IMR-90 (cell line): Measurements from ENCODE around the gene EMID1. TPM values are rescaled to one million over a fixed set of nuclear protein-coding genes. Genes with fewer than 3 reads are reported as not detected.

Source experiments
- ATAC-seq: fragments of 200-7000 bp; cut with Tn5 transposase; 2 replicates; pipeline ENCODE4 v1.9.1; 2020; ENCODE audit warnings: low read depth, mild to moderate bottlenecking, moderate library complexity
- BruUV-seq: library from RNA; stranded (reverse); fragments of 400-500 nt; replicated peaks from 2 replicates; lab custom pipeline; 2021; lab: Mats Ljungman, UMichigan
- CTCF ChIA-PET: fragments of 300-600 bp; formaldehyde crosslinking; extraction: SDS; loops from one replicate; lab custom pipeline; 2021; ENCODE audit warnings: antibody characterized with exemption; lab: Yijun Ruan, JAX
- POLR2A ChIA-PET: fragments of 300-600 bp; sonication (Branson Sonifier 250); formaldehyde crosslinking; loops from one replicate; lab custom pipeline; 2022; ENCODE audit warnings: antibody characterized with exemption; ENCODE audit not compliant: unreplicated experiment; lab: Charles Lee
- DNase-seq: peaks from one replicate; pipeline ENCODE4 v3.0.0; 2013
- H2AFZ ChIP-seq: replicated peaks from 2 replicates; pipeline ENCODE3; 2013; ENCODE audit warnings: low read length, mild to moderate bottlenecking; ENCODE audit not compliant: poor library complexity
- H2AK5ac ChIP-seq: 2 replicates; pipeline ENCODE4 v1.6.1; 2013; ENCODE audit warnings: low read depth, low read length, inconsistent platforms
- H2AK9ac ChIP-seq: replicated peaks from 2 replicates; pipeline ENCODE3; 2013; ENCODE audit warnings: mild to moderate bottlenecking, low read depth, low read length, moderate library complexity; ENCODE audit not compliant: poor library complexity
- H2BK120ac ChIP-seq: 2 replicates; pipeline ENCODE4 v1.6.1; 2013; ENCODE audit warnings: low read depth, low read length, inconsistent platforms
- H2BK15ac ChIP-seq: 3 replicates; pipeline ENCODE4 v1.6.1; 2013; ENCODE audit warnings: low read depth, low read length, inconsistent platforms
- H2BK20ac ChIP-seq: 2 replicates; pipeline ENCODE4 v1.6.1; 2013; ENCODE audit warnings: low read depth, mild to moderate bottlenecking, inconsistent platforms, low read length, moderate library complexity
- H2BK5ac ChIP-seq: 2 replicates; pipeline ENCODE4 v1.6.1; 2013; ENCODE audit warnings: mild to moderate bottlenecking, low read depth, low read length, inconsistent platforms; ENCODE audit not compliant: poor library complexity, severe bottlenecking
- H3K14ac ChIP-seq: replicated peaks from 2 replicates; pipeline ENCODE4 v1.6.1; 2013; ENCODE audit warnings: low read depth, low read length, inconsistent platforms
- H3K18ac ChIP-seq: 2 replicates; pipeline ENCODE4 v1.6.1; 2013; ENCODE audit warnings: low read depth, low read length, control low read depth
- H3K23ac ChIP-seq: 2 replicates; pipeline ENCODE4 v1.6.1; 2013; ENCODE audit warnings: low read depth, low read length, inconsistent platforms
- H3K27ac ChIP-seq: 2 replicates; pipeline ENCODE4 v1.5.1; 2013; ENCODE audit warnings: mild to moderate bottlenecking, control low read depth, low read length; ENCODE audit not compliant: insufficient read depth
- H3K27me3 ChIP-seq: 2 replicates; pipeline ENCODE4 v1.6.1; 2013; ENCODE audit warnings: low read length; ENCODE audit not compliant: control insufficient read depth, insufficient read depth
- H3K36me3 ChIP-seq: 2 replicates; pipeline ENCODE4 v1.6.1; 2013; ENCODE audit warnings: low read length, mixed read lengths; ENCODE audit not compliant: control insufficient read depth, insufficient read depth
- H3K4ac ChIP-seq: 2 replicates; pipeline ENCODE4 v1.6.1; 2013; ENCODE audit warnings: low read depth, low read length, inconsistent platforms
- H3K4me1 ChIP-seq: 2 replicates; pipeline ENCODE4 v1.6.1; 2013; ENCODE audit warnings: low read length, mixed read lengths; ENCODE audit not compliant: control insufficient read depth, insufficient read depth
- H3K4me2 ChIP-seq: 2 replicates; pipeline ENCODE4 v1.6.1; 2013; ENCODE audit warnings: low read depth, mild to moderate bottlenecking, control low read depth, low read length, moderate library complexity
- H3K4me3 ChIP-seq: 2 replicates; pipeline ENCODE4 v1.5.1; 2013; ENCODE audit warnings: low read depth, mild to moderate bottlenecking, control low read depth, low read length, moderate library complexity; ENCODE audit not compliant: insufficient read depth
- H3K56ac ChIP-seq: 2 replicates; pipeline ENCODE4 v1.6.1; 2013; ENCODE audit warnings: low read length, inconsistent platforms; ENCODE audit not compliant: insufficient read depth; ENCODE audit errors: extremely low read depth
- H3K79me1 ChIP-seq, 2 experiments: 2 replicates each; pipeline ENCODE4 v1.6.1; 2013; ENCODE audit warnings: low read length in 2 of 2, inconsistent platforms in 1 of 2, low read depth in 1 of 2
- H3K9ac ChIP-seq: 2 replicates; pipeline ENCODE4 v1.6.1; 2013; ENCODE audit warnings: low read depth, low read length, control low read depth
- H3K9me1 ChIP-seq: 2 replicates; pipeline ENCODE4 v1.6.1; 2013; ENCODE audit warnings: low read length, inconsistent platforms; ENCODE audit not compliant: insufficient read depth
- H3K9me3 ChIP-seq: 2 replicates; pipeline ENCODE4 v1.6.1; 2013; ENCODE audit warnings: low read length; ENCODE audit not compliant: control insufficient read depth, insufficient read depth
- H4K20me1 ChIP-seq: 2 replicates; pipeline ENCODE4 v1.6.1; 2013; ENCODE audit warnings: low read length, inconsistent platforms; ENCODE audit not compliant: insufficient read depth
- H4K5ac ChIP-seq: 2 replicates; pipeline ENCODE4 v1.6.1; 2013; ENCODE audit warnings: mild to moderate bottlenecking, low read depth, low read length, control low read depth
- H4K8ac ChIP-seq, 2 experiments: 2 replicates each; pipeline ENCODE4 v1.6.1; 2013; ENCODE audit warnings: low read depth in 2 of 2, low read length in 2 of 2, control low read depth in 1 of 2, inconsistent platforms in 1 of 2
- H4K91ac ChIP-seq: 2 replicates; pipeline ENCODE4 v1.6.1; 2013; ENCODE audit warnings: low read depth, low read length, inconsistent platforms; ENCODE audit not compliant: insufficient read depth
- BHLHE40 ChIP-seq: fragments of 150-350 bp; IDR thresholded peaks from 2 replicates; pipeline ENCODE4 v1.6.1; 2016; ENCODE audit warnings: mild to moderate bottlenecking, low read depth, low read length
- CEBPB ChIP-seq: IDR thresholded peaks from 2 replicates; pipeline ENCODE4 v1.6.1; 2012; ENCODE audit warnings: low read depth, low read length, improper control_type of control experiment
- CHD1 ChIP-seq: IDR thresholded peaks from 2 replicates; pipeline ENCODE4 v1.6.1; 2012; ENCODE audit warnings: low read depth, low read length, improper control_type of control experiment
- CTCF ChIP-seq: conservative IDR thresholded peaks from 2 replicates; pipeline ENCODE4 v1.5.1; 2012; ENCODE audit warnings: mild to moderate bottlenecking, low read depth, low read length, improper control_type of control experiment
- FOS ChIP-seq: fragments of 150-350 bp; IDR thresholded peaks from 2 replicates; pipeline ENCODE4 v1.6.1; 2016; ENCODE audit warnings: low read depth, low read length
- MXI1 ChIP-seq: IDR thresholded peaks from 2 replicates; pipeline ENCODE4 v1.6.1; 2012; ENCODE audit warnings: low read depth, mild to moderate bottlenecking, low read length, moderate library complexity, borderline replicate concordance
- NFE2L2 ChIP-seq: fragments of 150-350 bp; IDR thresholded peaks from 2 replicates; pipeline ENCODE4 v1.6.1; 2016; ENCODE audit warnings: low read depth, mild to moderate bottlenecking, low read length
- POLR2A ChIP-seq: IDR thresholded peaks from 2 replicates; pipeline ENCODE4 v1.6.1; 2012; ENCODE audit warnings: mild to moderate bottlenecking, low read depth, low read length
- RCOR1 ChIP-seq: IDR thresholded peaks from 2 replicates; pipeline ENCODE4 v1.6.1; 2012; ENCODE audit warnings: mild to moderate bottlenecking, low read length, improper control_type of control experiment; ENCODE audit not compliant: insufficient replicate concordance
- RFX5 ChIP-seq: IDR thresholded peaks from 2 replicates; pipeline ENCODE4 v1.8.0; 2012; ENCODE audit warnings: low read depth, mild to moderate bottlenecking, low read length, moderate library complexity
- SMC3 ChIP-seq: fragments of 150-350 bp; IDR thresholded peaks from 2 replicates; pipeline ENCODE4 v1.6.1; 2016; ENCODE audit warnings: low read depth, mild to moderate bottlenecking, antibody characterized with exemption, low read length, moderate library complexity
- WGBS, 2 experiments: methylation state at CpG; one replicate each; pipeline versions ENCODE4 v1.1.5 to v1.1.7; 2013; ENCODE audit warnings: missing lambda C conversion rate in 2 of 2; ENCODE audit not compliant: insufficient read length in 1 of 2; ENCODE audit errors: extremely low coverage in 2 of 2; 5-methylcytosine and 5-hydroxymethylcytosine counted together
- dilution Hi-C: fragments of 300-500 bp; cut with HindIII; formaldehyde crosslinking; loops from one replicate; pipeline ENCODE4 v1.14.3; 2018; ENCODE audit warnings: low sequenced_read_pairs; ENCODE audit not compliant: unreplicated experiment
- in situ Hi-C: fragments of 300-500 bp; cut with MboI; formaldehyde crosslinking; loops from 3 replicates; pipeline ENCODE4 v1.14.3; 2019; ENCODE audit warnings: low sequenced_read_pairs, inconsistent platforms, mixed read lengths
- intact Hi-C: fragments of 100-400 bp; cut with micrococcal nuclease; formaldehyde crosslinking; loops from 2 replicates; pipeline ENCODE4 v1.10.0; 2022
- polyA plus RNA-seq, 3 experiments: library from polyadenylated mRNA; depleted of rRNA; stranded (reverse); fragments of >200 nt; gene quantifications; 2 replicates each; pipeline ENCODE4 v1.2.3, GENCODE V29; 2012; ENCODE audit warnings: low replicate concordance in 1 of 3
- total RNA-seq: library from RNA; depleted of rRNA; stranded (reverse); fragments of >200 nt; gene quantifications from 2 replicates; pipeline ENCODE4 v1.2.3, GENCODE V29; 2012
- TF ChIP-seq, protein P1 (sequence below): fragments of 150-350 bp; IDR thresholded peaks from 2 replicates; pipeline ENCODE4 v1.6.1; 2016; ENCODE audit warnings: low read depth, mild to moderate bottlenecking, low read length, moderate library complexity, borderline replicate concordance

Gene EMID1
- total and polyA plus RNA-seq, 2 of the 4 experiments (the other 2 are of a cell fraction), result 0.54 to 1.3 TPM

DNA sequence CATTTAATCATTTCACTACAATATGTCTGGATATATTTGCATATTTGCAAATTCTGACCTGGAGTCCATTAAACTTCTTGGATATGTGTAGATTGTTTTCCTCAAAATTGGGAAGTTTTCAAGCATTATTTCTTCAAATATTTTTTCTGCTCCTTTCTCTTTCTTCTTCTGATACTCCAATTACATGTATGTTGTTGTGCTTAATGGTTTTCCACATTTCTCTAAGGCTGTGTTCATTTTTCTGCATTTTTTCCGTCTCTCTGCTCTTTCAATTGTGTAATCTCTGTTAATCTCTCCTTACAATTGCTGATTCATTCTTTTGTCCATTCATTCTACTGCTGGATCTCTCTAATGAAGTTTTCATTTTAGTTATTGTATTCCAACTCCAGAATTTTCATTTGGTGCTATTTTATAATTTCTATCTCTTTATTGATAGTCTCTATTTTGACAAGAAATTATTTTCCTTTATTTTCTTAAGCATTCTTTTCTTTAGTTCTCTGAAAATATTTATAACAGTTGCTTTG, 30.3 kb upstream of the EMID1 start:
- CTCF ChIA-PET, result no interaction called here
- Histone ChIP-seq H2AK5ac (no peak overlapping the region), H4K91ac (no peak overlapping the region), H2BK120ac (no peak overlapping the region), H3K18ac (no peak overlapping the region), H2BK15ac (no peak overlapping the region), H3K4me2 (no peak overlapping the region), H3K9me3 (peaks cover 7% of the 10 kb centered on the region), H3K9ac (no peak overlapping the region), H3K27ac (no peak overlapping the region), H2AFZ (no peak overlapping the region), H3K79me1 (no peaks in the 10 kb centered on the region), H2BK20ac (no peak overlapping the region), H2BK5ac (no peak overlapping the region), H3K36me3 (no peaks in the 10 kb centered on the region), H4K20me1 (no peaks in the 10 kb centered on the region), H3K27me3 (peaks cover 9% of the 10 kb centered on the region), H2AK9ac (no peak overlapping the region), H4K8ac (no peak overlapping the region), H4K5ac (no peak overlapping the region), H3K4me3 (no peak overlapping the region), H3K23ac (no peak overlapping the region), H3K4ac (no peak overlapping the region), H3K4me1 (no peaks in the 10 kb centered on the region), H3K14ac (no peak overlapping the region), H3K9me1 (no peaks in the 10 kb centered on the region), H3K56ac (no peak overlapping the region)
- WGBS, 2 experiments, result no CpG with 5 or more reads among the region's 1 CpG
- in situ Hi-C loops (no loop called here), intact Hi-C loops (no loop called here), dilution Hi-C loops (no loop called here)
- POLR2A ChIA-PET, result no interaction called here
- TF ChIP-seq CTCF (no peak), POLR2A (no peak), CHD1 (no peak), MXI1 (no peak), RCOR1 (no peak), BHLHE40 (no peak), SMC3 (no peak), RFX5 (no peak), CEBPB (no peak), FOS (no peak), NFE2L2 (no peak)
- TF ChIP-seq, protein P1, sequence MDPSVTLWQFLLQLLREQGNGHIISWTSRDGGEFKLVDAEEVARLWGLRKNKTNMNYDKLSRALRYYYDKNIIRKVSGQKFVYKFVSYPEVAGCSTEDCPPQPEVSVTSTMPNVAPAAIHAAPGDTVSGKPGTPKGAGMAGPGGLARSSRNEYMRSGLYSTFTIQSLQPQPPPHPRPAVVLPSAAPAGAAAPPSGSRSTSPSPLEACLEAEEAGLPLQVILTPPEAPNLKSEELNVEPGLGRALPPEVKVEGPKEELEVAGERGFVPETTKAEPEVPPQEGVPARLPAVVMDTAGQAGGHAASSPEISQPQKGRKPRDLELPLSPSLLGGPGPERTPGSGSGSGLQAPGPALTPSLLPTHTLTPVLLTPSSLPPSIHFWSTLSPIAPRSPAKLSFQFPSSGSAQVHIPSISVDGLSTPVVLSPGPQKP, result no peak
- ATAC-seq, result no peak
- DNase-seq, result no peak
- no TSS peak for BruUV-seq
